ENCODE measurements around the gene FSD2.
A peak's percentile ranks its signal among the peaks of the same experiment; 100 is the strongest.

Gene FSD2, protein sequence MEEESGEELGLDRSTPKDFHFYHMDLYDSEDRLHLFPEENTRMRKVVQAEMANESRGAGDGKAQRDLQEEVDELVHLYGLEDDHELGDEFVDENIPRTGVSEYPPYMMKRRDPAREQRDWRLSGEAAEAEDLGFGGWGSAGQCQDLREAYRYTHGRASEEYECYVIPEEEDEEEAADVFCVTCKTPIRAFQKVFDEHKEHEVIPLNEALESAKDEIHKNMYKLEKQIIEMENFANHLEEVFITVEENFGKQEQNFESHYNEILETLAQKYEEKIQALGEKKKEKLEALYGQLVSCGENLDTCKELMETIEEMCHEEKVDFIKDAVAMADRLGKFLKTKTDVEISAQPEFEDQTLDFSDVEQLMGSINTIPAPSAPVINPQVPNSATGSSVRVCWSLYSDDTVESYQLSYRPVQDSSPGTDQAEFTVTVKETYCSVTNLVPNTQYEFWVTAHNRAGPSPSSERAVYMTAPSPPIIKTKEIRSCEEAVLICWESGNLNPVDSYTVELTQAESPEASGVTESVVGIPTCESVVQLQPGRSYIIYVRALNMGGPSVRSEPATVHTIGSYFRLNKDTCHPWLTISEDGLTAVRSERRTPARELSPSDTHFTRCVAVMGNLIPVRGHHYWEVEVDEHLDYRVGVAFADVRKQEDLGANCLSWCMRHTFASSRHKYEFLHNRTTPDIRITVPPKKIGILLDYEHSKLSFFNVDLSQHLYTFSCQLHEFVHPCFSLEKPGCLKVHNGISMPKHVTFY

DNA sequence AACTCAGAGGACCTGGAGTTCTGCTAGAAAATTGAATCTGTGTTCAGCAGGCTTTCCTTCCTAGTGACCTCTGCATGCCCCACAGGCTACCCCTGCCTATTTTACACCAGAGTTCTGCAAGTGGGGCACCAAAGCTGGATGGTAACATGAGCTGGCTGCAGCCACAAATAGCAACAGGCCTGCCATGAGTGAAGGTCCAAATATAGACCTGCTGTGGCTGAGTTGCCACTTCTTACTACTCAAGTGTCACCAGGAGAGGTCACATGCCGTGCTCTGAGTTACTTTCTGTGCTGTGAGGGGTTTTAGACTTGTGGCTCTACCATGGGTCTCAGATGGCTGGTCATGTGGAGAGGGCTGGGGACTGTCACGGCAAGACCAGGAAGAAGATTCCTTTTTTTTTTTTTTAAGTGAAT is at the start of gene FSD2:
Gene FSD2 (minus strand): TSS at position 76 of the 413 bp plus-strand sequence. CDS start 18,679 bp downstream, outside the sequence.
- no peak for DNase-seq (ENCODE audit: low read depth in 3 of 3, low spot score in 1 of 3)

DNA sequence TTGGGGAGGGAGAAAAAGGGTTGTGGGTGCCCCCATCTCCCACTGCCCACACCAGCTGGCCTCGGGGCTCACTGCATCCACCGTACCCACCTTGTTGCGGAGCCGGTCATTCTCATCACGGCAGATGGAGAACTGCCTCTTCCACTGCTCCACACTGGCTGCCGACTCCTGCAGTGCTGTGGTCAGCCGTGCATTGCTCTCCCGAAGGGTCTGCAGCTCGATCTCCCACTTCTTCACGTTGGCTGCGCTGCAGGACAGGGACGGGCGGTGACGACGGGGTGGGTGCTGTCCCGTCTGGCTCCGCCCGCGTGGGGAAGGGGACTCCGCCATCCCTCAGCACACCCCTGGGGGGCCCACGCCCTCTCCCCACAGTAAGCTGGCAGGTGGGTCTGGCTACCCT is 48.7 kb upstream of the FSD2 start:
- DNase-seq (ENCODE audit: low read depth in 3 of 3, low spot score in 1 of 3), result no peak

DNA sequence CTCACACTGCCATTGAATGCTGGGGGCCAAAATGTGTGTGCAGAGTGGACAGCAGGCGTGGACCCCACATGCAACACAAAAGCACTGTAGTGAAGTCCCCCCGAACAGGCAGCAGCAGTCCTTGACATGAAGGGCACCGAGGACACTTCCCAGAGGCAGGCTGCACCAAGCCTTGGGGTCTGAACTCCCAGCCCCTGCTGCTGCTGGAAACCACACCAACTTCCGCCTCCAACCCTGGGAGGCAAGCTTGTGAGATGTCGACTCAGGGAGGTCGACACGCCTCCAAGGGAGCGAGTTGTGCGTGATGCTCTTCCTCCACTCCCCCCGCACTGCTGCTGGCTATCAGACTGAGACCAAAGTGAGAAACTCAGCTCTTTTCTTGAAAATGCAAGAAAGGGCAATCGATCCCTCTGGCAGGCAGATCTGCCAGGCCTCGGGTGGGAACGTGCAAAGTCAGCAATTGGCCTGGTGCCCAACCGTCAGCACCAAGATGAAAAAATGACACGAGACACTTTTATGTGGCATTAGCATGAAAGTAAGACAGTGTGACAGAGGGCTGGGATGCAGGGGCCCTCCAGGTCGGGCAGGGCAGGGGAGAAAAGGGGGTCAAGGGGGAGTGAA is 47.2 kb upstream of the FSD2 start:
- DNase-seq (ENCODE audit: low read depth in 3 of 3, low spot score in 1 of 3), result no peak

DNA sequence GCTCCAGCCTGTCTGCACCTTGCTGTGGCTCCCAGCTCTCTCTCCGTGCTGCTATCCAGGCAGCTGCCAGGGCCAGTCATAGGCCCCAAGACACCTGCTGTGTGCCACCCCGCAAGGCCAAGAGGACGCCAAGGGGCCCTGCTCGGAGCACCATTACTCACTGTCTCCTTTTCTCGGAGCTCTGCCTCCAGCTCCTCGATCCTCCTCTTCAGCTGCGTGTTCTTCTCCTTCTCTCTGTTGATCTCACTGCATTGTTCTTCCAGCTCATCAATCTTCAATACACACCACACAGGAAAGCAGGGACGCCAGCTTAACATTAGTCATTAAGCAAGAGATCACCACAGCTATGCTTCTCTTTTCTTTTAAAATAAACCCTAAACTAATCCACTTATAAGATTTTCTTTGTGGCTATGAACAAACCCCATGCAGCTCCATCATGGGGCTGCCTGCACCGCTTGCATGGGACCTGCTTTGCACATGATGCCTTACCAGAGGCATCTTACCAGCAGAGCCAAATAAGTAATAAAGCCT is 46.2 kb upstream of the FSD2 start:
- no peak for DNase-seq (ENCODE audit: low read depth in 3 of 3, low spot score in 1 of 3)

DNA sequence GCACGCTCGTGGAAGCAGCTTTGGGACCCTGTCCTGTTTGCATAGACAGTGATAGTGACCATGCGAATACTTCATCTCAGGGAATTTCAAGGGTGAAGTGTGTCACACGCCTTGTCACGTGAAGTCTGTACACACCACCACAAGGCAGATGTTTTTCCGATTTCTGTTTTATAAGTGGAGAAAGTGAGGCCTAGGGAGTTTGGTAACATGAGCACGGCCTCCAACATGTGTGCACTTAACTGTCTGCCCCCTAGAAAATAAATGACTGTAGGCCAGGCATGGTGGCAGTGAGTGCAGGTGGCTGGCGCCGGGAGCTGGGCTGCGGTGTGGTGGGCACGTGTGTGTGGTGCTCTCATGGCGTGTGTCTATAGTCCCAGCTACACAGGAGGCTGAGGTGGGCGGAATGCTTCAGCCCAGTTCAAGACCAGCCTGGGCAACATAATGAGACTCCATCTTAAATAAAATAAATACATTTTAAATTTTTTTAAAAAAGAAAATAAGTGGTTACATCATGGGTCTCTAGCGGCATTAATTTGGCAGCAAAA is 45.5 kb upstream of the FSD2 start:
- no peak for DNase-seq (ENCODE audit: low read depth in 3 of 3, low spot score in 1 of 3)

DNA sequence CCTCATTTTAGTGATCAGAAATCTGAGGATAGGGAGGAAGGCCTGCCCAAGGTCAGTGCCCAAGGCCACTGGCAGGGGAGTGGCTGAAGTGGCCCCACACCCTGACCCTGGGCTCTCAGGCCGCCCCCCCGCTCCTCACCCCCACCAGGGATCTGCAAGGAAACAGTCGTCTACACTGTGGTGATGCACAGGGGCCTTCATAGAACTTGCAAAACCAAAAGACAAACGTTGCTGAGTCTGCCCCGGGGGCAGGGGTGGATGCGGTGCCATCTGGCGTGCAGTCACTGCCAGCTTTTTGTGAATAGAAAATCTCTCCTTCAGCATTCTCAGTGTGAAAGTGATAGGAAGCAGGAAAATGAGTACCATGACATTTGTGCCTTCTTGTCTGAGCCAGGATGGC is 44.9 kb upstream of the FSD2 start:
- no peak for DNase-seq (ENCODE audit: low read depth in 3 of 3, low spot score in 1 of 3)

DNA sequence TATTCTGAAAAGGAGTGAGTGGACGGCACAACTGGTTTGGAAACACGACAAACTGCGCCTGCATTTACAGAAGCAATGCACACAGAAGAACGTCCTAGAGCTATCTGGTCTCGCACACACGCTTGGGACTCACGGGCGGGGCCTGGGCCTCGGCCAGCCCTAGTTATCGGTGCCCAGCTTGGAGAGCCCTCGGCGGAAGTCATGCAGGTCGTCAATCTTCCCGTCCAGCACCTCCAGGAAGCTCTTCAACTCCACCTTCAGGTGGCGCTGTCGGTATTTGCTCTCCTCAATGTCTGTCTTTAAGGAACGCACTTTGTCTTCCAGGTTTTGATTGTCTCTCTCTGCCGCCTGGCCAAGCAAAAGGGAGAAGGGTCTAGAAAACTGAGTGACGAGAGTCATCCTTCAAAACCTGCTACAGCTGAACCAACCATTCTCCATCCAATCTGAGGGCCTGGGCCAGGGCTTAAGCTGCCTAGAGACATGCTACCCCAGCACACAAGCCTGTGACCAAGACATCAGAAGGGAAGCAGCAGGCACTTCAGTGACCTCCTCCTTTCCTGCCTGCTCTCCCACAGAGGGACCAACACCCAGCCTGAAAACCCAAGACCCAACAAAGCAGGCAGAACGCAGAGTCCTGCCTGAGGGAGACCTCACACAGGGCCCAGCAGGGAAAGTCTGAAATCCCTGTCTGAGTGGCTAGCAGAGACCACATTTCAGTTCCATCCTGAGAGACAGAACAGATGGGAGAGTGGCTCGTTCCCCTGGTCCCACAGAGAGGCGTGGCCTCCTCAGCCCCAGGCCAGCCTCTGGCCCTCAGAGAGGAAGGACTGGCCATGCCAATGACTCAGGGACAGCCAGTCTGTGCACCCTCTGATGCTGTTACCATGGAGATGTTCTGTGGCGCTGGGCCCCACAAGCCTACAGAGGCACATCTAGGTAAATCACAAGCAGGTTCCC is 44.0 kb upstream of the FSD2 start:
- peak in 1 of 3 donors; percentile 8 for DNase-seq (ENCODE audit: low read depth in 3 of 3, low spot score in 1 of 3)

DNA sequence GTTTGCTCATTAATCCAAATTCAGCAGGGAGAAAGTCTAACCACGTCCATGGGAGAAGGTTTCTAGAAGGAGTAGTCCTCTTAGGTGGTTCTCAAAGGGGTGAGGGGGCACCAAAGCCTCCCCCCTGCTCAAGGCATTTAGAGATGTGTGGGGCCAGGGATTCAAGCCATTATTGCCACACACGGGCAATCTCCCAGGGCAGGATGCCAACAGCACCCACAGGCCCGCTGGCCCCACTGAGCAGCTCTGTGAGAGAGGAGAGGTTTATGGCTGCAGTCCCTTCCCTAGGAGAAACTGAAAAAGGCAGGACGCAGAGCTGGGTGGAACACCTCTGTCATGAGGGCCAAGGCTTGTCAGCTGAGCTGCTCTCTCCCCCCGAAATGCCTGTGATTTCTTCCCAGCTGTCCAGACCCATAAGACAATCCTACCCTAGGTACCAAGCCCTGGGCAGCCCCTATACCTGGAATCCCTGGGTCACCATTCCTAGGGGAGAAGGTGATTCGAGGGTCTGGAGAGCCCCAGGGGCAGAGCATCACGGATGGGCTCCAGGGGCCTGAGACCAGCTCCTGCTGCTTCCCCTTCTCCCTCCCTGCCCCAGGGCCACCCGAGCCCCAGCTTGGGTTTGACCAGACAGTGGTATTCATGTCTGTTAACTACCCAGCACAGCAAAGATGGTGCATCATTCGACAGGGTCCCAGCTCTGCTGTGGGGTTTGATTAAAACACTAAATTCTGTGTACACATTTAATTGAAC is 42.5 kb upstream of the FSD2 start:
- DNase-seq (ENCODE audit: low read depth in 3 of 3, low spot score in 1 of 3), result no peak

DNA sequence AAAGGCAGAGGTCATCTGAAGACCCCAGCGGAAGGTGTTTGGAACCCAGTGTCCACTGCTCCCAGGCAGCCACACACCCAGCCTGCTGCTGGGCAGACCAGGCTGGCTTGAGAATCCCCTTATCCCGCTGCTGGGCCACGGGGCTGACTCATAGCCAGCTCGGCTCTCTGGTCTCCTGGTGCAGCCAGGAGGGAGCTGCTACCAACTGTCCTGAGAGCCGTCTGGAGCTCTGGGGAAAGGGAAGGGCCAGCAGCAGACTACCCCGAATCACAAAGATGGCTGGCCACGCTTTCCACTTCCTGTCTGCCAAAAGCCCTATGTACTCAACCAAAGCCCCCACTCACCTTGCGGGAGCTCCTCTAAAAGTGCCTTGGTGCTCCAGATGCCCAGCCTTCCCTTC is 41.8 kb upstream of the FSD2 start:
- no peak for DNase-seq (ENCODE audit: low read depth in 3 of 3, low spot score in 1 of 3)

DNA sequence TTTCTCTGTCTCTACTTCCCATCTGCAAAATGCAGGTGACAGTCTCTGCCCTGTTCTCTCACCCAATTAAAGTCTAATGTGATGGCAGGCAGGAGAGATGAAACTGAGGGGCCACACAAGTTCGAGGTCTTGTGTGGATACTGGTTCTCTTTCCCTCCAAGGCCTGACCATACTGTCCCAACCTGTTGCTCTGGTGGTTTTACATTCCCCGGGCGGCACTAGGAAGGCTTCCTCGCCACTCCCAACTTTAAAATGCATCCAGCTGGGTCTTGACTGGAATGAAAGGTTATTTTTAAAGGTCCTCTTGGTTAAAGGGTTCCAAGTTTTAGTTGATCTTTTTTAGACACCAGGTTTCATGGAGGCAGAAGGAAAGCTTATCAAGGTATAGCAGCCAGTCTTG is 40.8 kb upstream of the FSD2 start:
- no peak for DNase-seq (ENCODE audit: low read depth in 3 of 3, low spot score in 1 of 3)

DNA sequence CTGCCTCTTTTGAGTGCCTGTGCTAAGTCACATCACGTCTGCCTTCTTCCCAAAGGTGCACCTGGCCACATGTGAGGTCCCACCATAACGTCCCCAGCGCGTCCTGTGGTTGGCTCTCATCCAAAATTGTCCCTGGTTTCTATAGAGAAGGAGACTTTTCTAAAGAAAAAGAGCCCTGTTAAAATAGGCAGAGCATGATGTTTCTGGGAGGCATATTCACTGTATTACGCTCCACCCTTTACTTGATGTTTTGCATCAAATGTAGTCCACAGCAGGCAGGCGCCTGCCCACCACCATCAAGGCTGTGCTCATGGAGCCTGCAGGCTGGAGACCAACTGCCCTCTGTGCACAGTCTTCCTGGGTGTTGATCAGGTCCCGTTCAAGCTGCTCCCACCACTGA is 39.8 kb upstream of the FSD2 start:
- no peak for DNase-seq (ENCODE audit: low read depth in 3 of 3, low spot score in 1 of 3)

DNA sequence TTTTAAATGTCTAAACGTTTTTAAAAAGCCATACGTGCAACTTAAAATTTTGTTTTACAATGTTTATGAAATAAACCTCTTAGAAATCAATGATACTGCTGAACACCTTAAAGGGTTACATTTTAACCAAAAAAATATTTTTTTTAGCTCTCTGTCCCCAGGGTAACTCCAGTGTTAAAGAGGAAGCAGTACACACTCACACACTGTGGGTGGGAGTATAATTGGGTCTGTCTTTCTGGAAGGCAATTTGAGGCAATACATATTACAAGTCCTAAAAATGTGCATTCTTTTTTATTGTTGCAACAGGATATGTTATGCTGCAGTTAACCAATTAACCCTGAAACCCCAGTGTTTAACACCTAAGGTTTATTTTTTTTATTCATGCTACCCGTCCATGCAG is 37.7 kb upstream of the FSD2 start:
- no peak for DNase-seq (ENCODE audit: low read depth in 3 of 3, low spot score in 1 of 3)

DNA sequence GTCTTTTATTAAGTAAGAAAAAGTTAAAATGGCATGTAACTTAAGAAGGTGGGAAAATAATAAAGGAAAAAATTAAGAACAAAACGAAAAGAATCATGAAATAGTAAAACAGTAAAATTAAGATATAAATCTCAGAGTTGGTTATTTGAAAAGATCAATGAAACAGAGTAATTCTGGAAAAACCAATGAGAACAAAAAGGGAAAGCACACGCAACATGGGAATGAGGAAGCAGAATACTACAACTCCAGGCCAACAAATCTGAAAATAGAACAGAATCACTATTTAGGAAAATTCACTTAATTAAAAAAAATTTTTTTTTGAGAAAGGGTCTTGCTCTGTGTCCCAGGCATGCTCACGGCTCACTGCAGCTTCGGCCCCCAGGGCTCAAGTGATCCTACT is 34.3 kb upstream of the FSD2 start:
- no peak for DNase-seq (ENCODE audit: low read depth in 3 of 3, low spot score in 1 of 3)

DNA sequence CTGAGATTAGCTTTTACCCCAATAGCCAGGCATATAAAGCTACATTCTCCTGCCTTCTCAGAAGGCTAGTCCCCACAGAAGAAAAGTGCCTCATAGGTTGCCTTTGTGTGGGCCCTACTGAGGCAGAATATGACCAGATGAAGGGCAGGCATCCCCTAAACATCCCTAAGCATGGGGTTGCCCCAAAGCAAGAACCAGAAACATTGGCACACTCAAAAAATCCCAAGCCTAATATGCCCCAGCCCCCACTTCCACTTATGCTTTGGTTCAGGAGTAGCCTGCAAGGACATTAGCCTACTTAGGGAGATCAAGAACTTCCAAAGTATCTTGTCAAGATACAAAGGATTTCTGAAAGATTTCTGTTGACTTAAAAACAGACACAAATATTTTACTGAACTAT is 33.3 kb upstream of the FSD2 start:
- DNase-seq (ENCODE audit: low read depth in 3 of 3, low spot score in 1 of 3), result no peak

DNA sequence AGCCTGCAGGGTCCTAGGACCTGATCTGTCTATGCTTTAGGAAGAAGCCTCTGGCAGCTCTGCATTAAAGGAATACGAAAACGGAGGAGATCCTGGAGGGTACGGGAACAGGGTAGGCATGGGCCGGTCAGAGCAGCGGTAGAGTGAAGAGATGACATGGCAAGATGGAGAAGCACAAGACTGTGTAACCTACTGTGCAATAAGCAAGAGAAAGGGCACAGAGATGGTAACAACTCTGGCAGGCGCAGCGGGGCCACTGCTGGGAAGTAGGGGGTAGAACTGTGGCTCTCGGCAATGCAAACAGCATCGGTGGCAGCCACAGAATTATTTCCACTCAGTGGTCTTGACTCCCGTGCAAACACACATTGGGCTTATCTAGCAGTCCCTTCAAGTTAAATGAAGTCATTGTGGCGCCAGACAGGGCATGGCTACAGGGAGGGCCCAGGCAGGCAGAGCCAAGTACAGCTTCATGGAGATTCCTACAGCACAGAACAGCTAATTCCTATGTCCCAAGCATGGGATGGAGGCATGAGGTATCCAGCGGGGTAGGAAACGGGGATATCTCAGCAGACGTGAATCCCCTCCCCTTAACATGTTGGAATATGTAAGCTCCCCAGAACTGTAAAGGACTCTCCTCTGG is 32.3 kb upstream of the FSD2 start:
- no peak for DNase-seq (ENCODE audit: low read depth in 3 of 3, low spot score in 1 of 3)

DNA sequence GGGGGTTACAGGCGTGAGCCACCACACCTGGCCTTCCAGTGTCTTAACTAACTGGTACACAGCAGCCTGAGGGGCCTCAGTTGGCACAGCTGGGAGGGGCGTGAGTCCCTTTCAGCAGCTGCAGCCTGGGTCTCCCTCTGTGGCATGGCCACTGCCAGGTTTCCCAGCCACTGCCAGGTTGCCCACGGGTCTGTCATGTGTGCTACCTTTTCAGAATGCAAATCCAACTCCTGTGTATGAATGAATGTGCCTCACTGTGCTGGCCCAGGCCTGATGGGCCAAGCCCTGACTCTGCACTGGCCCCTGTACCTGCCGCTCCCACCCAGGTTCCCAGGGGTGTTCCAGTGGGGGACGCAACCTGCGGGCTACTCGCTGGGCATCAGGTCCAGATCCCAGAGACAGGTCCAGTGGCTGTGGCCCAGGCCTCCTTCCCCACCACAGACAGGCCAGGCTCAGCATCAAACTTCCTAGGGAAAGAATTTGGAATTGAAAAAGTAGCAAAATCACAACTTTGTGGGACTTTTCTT is 29.6 kb upstream of the FSD2 start:
- no peak for DNase-seq (ENCODE audit: low read depth in 3 of 3, low spot score in 1 of 3)

DNA sequence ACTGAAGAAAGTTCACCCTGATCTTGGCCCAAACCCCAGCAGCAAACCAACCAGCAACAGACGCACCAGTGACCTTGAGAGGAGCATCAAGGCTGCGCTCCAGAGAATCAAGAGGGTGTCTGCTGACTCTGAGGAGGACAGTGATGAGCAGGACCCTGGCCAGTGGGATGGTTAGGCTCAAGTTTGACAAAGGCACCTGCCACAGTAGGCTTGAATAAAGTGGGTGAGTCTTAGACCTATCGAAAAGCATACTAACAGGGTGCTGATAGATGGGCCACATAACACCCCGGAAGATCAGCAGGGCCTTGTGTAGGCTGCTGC is 27.5 kb upstream of the FSD2 start:
- no peak for DNase-seq (ENCODE audit: low read depth in 3 of 3, low spot score in 1 of 3)

DNA sequence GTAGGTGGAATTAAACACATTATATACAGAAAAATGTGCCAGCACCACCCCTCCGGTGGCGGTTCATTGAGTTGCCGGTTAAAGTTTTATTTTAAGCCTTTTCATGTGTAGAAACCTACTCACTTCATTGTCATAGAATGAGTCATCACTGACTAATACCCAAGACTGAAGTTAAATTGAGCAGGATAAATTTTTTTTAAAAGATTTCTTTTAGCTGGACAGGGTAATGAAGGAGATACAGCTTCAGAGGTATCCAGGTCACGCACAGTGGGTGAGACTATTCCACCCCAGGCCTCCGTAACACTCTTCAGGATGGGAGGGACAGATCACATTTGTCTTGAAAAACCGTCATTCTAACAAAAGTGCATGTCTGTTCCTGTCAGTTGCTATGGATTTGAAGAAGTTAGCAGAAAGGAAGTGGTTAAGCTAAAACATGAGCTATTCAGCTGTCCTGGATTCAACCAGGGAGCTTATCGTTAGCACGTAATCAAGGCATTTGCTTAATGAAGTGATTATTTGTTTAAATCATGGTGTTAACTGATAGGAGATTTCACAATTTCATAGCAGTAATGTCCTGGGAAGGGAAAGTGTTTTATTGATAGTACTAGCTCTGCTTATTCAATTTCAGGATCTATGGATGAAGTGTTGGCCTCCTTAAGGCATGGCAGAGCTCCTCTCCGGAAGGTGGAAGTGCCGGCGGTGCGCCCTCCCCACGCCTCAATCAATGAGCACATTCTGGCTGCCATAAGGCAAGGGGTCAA is 26.9 kb upstream of the FSD2 start:
- peak in 1 of 3 donors; percentile 19 for DNase-seq (ENCODE audit: low read depth in 3 of 3, low spot score in 1 of 3)

All from stimulated activated CD4-positive, alpha-beta T cell treated with anti-CD3 and anti-CD28 coated beads, TNF-alpha, amount 100 ng/mL, for 1 hour (primary cell).